ENCODE results near the gene FERMT3. TPM values are rescaled to one million over a fixed set of nuclear protein-coding genes. Genes with fewer than 3 reads are reported as not detected.

Gene FERMT3
- total and polyA plus RNA-seq, 2 of the 8 experiments (the other 6 are each of a cell fraction or from before 2014, with no cell fraction given), result 1.4 to 3.7 TPM

DNA sequence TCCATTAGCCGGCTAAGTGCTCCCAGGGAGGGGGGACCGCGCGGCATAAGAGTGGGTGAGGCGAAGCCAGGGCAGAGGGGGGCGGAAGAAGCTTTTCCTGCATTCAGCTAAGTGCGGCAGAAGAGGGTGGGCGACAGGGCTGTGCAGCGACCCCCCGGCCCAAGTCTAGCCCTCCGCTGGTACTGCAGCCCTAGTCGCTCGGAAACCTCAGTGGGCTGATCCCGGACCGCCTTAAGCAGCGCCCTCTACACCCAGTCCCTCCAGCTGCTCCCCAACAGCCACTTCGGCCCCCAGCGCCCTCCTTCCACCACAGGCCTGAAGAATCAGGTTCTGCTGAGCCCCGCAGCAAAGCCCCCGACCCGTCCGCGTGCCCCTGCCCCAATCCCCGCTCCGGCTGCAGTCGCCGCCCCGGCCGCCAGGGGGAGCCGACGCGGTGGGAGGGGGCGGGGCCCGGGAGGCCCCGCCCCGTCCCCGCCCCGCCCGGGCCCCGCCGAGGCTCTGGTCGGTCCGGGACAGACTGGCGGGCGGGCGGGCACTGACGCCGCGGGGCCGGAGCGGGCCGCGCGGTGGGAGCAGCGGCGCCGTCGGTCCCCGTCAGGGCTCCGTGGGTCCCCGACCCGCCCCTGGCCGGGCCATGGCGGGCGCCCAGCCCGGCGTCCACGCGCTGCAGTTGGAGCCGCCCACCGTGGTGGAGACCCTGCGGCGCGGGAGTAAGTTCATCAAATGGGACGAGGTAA is 44.7 kb downstream of the FERMT3 start, which contains the start of gene PLCB3 (continued):
- TF ChIP-seq, protein P1, sequence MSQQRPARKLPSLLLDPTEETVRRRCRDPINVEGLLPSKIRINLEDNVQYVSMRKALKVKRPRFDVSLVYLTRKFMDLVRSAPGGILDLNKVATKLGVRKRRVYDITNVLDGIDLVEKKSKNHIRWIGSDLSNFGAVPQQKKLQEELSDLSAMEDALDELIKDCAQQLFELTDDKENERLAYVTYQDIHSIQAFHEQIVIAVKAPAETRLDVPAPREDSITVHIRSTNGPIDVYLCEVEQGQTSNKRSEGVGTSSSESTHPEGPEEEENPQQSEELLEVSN (IDR thresholded peaks at IDR 0.05), result no peak
- TF ChIP-seq TAF7 (optimal IDR thresholded peaks at IDR 0.05; ENCODE audit: borderline replicate concordance, low read depth, low read length), result no peak

Data from H1 (cell line).